Gastrocnemius medialis (tissue), 4 donors: ENCODE results near the gene ZNF865.

Experiments
- POLR2A ChIP-seq, 2 donors: fragments of 450-650 bp; IDR thresholded peaks; one replicate each; pipeline ENCODE4 v1.6.1; 2017; ENCODE audit warnings: antibody characterized with exemption in 2 of 2, mild to moderate bottlenecking in 2 of 2, moderate library complexity in 2 of 2
- TF ChIP-seq, protein P1 (sequence below), 5 experiments: fragments of 450-650 bp in 3 of 5; fragments of 200-600 bp in 2 of 5; sonication (generic) in 2 of 5; IDR thresholded peaks in 4 of 5; conservative IDR thresholded peaks in 1 of 5; 1 replicate in 4 of 5; 2 replicates in 1 of 5; pipeline ENCODE4 v1.5.1; 2016 to 2019; ENCODE audit warnings: antibody characterized with exemption in 5 of 5, mild to moderate bottlenecking in 3 of 5, moderate library complexity in 3 of 5

DNA sequence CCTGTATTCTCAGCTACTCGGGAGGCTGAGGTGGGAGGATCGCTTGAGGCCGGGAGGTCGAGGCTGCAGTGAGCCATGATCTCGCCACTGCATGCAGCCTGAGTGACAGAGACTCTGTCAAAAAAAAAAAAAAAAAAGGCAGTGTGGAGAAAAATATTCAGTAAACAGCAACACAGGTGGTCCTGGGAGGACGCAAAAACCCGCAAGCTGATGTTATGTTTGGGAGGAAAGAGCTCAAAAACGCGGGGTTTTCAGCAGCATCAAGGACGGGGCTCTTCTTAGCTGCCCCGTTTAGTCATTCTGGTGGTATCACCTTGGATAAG is 19.5 kb downstream of the ZNF865 start:
- TF ChIP-seq, protein P1, sequence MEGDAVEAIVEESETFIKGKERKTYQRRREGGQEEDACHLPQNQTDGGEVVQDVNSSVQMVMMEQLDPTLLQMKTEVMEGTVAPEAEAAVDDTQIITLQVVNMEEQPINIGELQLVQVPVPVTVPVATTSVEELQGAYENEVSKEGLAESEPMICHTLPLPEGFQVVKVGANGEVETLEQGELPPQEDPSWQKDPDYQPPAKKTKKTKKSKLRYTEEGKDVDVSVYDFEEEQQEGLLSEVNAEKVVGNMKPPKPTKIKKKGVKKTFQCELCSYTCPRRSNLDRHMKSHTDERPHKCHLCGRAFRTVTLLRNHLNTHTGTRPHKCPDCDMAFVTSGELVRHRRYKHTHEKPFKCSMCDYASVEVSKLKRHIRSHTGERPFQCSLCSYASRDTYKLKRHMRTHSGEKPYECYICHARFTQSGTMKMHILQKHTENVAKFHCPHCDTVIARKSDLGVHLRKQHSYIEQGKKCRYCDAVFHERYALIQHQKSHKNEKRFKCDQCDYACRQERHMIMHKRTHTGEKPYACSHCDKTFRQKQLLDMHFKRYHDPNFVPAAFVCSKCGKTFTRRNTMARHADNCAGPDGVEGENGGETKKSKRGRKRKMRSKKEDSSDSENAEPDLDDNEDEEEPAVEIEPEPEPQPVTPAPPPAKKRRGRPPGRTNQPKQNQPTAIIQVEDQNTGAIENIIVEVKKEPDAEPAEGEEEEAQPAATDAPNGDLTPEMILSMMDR (IDR thresholded peaks at IDR 0.05 in 4 of 5, conservative IDR thresholded peaks at IDR 0.05 in 1 of 5), result no peak
- TF ChIP-seq POLR2A (IDR thresholded peaks at IDR 0.05), result no peak
